ENCODE measurements around the gene MSANTD2.

DNA sequence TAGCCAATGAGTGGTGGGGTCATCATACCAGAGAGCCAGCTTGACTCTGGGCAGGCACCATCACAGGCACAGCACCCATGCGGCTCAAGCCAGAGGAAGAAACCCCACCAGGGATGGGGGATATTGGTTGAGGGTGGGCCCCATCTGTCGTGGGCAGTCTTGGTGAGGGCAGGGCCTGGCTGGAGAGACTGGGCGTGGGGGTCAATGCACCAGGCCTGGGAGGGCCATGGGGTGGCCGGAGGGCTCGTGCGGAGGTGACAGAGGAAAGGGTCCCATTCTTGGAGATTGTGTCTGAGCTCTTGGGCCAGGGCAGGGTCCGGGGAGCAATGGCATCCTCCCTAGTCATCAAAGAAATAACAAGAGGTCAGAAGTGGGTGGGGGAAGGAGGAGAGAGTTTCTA lies 46.6 kb downstream of the MSANTD2 start:
- TF ChIP-seq, protein P1, sequence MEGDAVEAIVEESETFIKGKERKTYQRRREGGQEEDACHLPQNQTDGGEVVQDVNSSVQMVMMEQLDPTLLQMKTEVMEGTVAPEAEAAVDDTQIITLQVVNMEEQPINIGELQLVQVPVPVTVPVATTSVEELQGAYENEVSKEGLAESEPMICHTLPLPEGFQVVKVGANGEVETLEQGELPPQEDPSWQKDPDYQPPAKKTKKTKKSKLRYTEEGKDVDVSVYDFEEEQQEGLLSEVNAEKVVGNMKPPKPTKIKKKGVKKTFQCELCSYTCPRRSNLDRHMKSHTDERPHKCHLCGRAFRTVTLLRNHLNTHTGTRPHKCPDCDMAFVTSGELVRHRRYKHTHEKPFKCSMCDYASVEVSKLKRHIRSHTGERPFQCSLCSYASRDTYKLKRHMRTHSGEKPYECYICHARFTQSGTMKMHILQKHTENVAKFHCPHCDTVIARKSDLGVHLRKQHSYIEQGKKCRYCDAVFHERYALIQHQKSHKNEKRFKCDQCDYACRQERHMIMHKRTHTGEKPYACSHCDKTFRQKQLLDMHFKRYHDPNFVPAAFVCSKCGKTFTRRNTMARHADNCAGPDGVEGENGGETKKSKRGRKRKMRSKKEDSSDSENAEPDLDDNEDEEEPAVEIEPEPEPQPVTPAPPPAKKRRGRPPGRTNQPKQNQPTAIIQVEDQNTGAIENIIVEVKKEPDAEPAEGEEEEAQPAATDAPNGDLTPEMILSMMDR (IDR thresholded peaks at IDR 0.05; ENCODE audit: insufficient read depth, low read length, poor library complexity, severe bottlenecking): no peak
- no peak for TF ChIP-seq EZH2phosphoT487 (conservative IDR thresholded peaks at IDR 0.05; ENCODE audit: low read length)
